ENCODE data around the gene CTXND1. TPM values are rescaled to one million over a fixed set of nuclear protein-coding genes. Genes with fewer than 3 reads are reported as not detected.
A peak's percentile ranks its signal among the peaks of the same experiment; 100 is the strongest.

CTXND1 gene
- total and polyA plus RNA-seq, 2 experiments from 2014 or later = 0.05 TPM; not detected in 1

DNA sequence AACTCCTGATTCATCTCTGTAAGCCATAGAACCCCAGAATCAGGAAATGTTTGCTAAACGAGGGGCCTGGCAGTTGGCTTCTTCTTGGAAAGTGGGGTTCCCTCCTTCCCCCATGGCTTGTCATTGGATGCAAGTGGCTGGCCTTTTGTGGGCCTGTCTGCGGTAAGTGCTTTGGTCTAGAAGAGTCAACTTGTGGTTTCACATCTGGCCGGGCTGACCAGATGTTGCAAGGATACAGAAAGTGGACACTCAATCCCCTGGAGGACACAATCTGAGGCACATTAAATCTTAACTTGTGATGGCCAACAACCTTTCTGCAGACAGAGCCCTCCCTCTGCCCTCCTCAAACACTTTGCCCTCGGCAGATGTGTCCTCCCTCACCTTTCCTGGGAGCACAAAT lies 98.1 kb downstream of the CTXND1 start:
- Mint-ChIP-seq H3K9me3 (no peaks in the 10 kb centered on the region; the same call in 2 of the 3 replicates), H3K36me3 (ENCODE audit: low read depth) (no peaks in the 10 kb centered on the region; the same call in 2 of the 3 replicates), H3K27me3 (ENCODE audit: insufficient read depth, low read depth, poor library complexity) (peaks cover 19% of the 10 kb centered on the region), H3K4me3 (peak overlapping the region; percentile 96), H3K27ac (no peak overlapping the region), H3K4me1 (peaks cover 35% of the 10 kb centered on the region)
- H3K27ac ChIP-seq (ENCODE audit: low read depth) = 0 out of 2 replicates have a peak overlapping the region, but pooled peaks have one; percentile 3
- peak overlapping the region; percentile 86; the same call in 1 of the 2 replicates for H2AFZ ChIP-seq
- 0 out of 2 replicates have a peak, but pooled peaks cover 7% of the 10 kb centered on the region for H3K27me3 ChIP-seq (ENCODE audit: insufficient read depth)
- H3K79me2 ChIP-seq (replicated peaks; ENCODE audit: insufficient read depth) = no peaks in the 10 kb centered on the region; the same call in 1 of the 2 replicates
- H4K20me1 ChIP-seq (replicated peaks; ENCODE audit: insufficient read depth) = no peaks in the 10 kb centered on the region; the same call in 1 of the 2 replicates
- peaks cover 5% of the 10 kb centered on the region; the same call in 1 of the 2 replicates for H3F3A ChIP-seq (replicated peaks; ENCODE audit: low read depth)
- TF ChIP-seq POLR2AphosphoS5 (IDR thresholded peaks at IDR 0.05; ENCODE audit: low read depth) (no peak), EZH2 (IDR thresholded peaks at IDR 0.05; ENCODE audit: low read depth, unreplicated experiment) (no peak), JUNB (IDR thresholded peaks at IDR 0.05; ENCODE audit: unreplicated experiment) (no peak), EZH2phosphoT487 (IDR thresholded peaks at IDR 0.05; ENCODE audit: unreplicated experiment) (no peak), STAT1 (IDR thresholded peaks at IDR 0.05; ENCODE audit: unreplicated experiment) (no peak), ZNF114 (CRISPR knock-in tag; IDR thresholded peaks at IDR 0.05) (no peak), NANOG (IDR thresholded peaks at IDR 0.05; ENCODE audit: borderline replicate concordance) (no peak), CREB1 (CRISPR knock-in tag; IDR thresholded peaks at IDR 0.05; ENCODE audit: low read depth) (no peak), ZNF331 (CRISPR knock-in tag; IDR thresholded peaks at IDR 0.05; ENCODE audit: low read depth) (no peak)
- TF ChIP-seq, protein P1, sequence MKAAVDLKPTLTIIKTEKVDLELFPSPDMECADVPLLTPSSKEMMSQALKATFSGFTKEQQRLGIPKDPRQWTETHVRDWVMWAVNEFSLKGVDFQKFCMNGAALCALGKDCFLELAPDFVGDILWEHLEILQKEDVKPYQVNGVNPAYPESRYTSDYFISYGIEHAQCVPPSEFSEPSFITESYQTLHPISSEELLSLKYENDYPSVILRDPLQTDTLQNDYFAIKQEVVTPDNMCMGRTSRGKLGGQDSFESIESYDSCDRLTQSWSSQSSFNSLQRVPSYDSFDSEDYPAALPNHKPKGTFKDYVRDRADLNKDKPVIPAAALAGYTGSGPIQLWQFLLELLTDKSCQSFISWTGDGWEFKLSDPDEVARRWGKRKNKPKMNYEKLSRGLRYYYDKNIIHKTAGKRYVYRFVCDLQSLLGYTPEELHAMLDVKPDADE (IDR thresholded peaks at IDR 0.05) = no peak
- TF ChIP-seq, protein P2, sequence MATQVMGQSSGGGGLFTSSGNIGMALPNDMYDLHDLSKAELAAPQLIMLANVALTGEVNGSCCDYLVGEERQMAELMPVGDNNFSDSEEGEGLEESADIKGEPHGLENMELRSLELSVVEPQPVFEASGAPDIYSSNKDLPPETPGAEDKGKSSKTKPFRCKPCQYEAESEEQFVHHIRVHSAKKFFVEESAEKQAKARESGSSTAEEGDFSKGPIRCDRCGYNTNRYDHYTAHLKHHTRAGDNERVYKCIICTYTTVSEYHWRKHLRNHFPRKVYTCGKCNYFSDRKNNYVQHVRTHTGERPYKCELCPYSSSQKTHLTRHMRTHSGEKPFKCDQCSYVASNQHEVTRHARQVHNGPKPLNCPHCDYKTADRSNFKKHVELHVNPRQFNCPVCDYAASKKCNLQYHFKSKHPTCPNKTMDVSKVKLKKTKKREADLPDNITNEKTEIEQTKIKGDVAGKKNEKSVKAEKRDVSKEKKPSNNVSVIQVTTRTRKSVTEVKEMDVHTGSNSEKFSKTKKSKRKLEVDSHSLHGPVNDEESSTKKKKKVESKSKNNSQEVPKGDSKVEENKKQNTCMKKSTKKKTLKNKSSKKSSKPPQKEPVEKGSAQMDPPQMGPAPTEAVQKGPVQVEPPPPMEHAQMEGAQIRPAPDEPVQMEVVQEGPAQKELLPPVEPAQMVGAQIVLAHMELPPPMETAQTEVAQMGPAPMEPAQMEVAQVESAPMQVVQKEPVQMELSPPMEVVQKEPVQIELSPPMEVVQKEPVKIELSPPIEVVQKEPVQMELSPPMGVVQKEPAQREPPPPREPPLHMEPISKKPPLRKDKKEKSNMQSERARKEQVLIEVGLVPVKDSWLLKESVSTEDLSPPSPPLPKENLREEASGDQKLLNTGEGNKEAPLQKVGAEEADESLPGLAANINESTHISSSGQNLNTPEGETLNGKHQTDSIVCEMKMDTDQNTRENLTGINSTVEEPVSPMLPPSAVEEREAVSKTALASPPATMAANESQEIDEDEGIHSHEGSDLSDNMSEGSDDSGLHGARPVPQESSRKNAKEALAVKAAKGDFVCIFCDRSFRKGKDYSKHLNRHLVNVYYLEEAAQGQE (IDR thresholded peaks at IDR 0.05; ENCODE audit: unreplicated experiment) = no peak
- TF ChIP-seq, protein P3, sequence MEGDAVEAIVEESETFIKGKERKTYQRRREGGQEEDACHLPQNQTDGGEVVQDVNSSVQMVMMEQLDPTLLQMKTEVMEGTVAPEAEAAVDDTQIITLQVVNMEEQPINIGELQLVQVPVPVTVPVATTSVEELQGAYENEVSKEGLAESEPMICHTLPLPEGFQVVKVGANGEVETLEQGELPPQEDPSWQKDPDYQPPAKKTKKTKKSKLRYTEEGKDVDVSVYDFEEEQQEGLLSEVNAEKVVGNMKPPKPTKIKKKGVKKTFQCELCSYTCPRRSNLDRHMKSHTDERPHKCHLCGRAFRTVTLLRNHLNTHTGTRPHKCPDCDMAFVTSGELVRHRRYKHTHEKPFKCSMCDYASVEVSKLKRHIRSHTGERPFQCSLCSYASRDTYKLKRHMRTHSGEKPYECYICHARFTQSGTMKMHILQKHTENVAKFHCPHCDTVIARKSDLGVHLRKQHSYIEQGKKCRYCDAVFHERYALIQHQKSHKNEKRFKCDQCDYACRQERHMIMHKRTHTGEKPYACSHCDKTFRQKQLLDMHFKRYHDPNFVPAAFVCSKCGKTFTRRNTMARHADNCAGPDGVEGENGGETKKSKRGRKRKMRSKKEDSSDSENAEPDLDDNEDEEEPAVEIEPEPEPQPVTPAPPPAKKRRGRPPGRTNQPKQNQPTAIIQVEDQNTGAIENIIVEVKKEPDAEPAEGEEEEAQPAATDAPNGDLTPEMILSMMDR (conservative IDR thresholded peaks at IDR 0.05; ENCODE audit: low read depth in 2 of 2) = no peak
- TF ChIP-seq, protein P4, sequence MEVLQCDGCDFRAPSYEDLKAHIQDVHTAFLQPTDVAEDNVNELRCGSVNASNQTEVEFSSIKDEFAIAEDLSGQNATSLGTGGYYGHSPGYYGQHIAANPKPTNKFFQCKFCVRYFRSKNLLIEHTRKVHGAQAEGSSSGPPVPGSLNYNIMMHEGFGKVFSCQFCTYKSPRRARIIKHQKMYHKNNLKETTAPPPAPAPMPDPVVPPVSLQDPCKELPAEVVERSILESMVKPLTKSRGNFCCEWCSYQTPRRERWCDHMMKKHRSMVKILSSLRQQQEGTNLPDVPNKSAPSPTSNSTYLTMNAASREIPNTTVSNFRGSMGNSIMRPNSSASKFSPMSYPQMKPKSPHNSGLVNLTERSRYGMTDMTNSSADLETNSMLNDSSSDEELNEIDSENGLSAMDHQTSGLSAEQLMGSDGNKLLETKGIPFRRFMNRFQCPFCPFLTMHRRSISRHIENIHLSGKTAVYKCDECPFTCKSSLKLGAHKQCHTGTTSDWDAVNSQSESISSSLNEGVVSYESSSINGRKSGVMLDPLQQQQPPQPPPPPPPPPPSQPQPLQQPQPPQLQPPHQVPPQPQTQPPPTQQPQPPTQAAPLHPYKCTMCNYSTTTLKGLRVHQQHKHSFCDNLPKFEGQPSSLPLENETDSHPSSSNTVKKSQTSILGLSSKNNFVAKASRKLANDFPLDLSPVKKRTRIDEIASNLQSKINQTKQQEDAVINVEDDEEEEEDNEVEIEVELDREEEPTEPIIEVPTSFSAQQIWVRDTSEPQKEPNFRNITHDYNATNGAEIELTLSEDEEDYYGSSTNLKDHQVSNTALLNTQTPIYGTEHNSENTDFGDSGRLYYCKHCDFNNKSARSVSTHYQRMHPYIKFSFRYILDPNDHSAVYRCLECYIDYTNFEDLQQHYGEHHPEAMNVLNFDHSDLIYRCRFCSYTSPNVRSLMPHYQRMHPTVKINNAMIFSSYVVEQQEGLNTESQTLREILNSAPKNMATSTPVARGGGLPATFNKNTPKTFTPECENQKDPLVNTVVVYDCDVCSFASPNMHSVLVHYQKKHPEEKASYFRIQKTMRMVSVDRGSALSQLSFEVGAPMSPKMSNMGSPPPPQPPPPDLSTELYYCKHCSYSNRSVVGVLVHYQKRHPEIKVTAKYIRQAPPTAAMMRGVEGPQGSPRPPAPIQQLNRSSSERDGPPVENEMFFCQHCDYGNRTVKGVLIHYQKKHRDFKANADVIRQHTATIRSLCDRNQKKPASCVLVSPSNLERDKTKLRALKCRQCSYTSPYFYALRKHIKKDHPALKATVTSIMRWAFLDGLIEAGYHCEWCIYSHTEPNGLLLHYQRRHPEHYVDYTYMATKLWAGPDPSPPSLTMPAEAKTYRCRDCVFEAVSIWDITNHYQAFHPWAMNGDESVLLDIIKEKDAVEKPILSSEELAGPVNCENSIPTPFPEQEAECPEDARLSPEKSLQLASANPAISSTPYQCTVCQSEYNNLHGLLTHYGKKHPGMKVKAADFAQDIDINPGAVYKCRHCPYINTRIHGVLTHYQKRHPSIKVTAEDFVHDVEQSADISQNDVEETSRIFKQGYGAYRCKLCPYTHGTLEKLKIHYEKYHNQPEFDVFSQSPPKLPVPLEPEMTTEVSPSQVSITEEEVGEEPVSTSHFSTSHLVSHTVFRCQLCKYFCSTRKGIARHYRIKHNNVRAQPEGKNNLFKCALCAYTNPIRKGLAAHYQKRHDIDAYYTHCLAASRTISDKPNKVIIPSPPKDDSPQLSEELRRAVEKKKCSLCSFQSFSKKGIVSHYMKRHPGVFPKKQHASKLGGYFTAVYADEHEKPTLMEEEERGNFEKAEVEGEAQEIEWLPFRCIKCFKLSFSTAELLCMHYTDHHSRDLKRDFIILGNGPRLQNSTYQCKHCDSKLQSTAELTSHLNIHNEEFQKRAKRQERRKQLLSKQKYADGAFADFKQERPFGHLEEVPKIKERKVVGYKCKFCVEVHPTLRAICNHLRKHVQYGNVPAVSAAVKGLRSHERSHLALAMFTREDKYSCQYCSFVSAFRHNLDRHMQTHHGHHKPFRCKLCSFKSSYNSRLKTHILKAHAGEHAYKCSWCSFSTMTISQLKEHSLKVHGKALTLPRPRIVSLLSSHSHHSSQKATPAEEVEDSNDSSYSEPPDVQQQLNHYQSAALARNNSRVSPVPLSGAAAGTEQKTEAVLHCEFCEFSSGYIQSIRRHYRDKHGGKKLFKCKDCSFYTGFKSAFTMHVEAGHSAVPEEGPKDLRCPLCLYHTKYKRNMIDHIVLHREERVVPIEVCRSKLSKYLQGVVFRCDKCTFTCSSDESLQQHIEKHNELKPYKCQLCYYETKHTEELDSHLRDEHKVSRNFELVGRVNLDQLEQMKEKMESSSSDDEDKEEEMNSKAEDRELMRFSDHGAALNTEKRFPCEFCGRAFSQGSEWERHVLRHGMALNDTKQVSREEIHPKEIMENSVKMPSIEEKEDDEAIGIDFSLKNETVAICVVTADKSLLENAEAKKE (CRISPR knock-in tag; IDR thresholded peaks at IDR 0.05) = no peak
- H3K4me2 ChIP-seq = peak overlapping the region; percentile 95
- DNase-seq (ENCODE audit: low spot score) = no peak
- H3K4me3 ChIP-seq = peak overlapping the region; percentile 90
- no peak for ATAC-seq
- no peaks in the 10 kb centered on the region for H3K9me2 ChIP-seq (ENCODE audit: insufficient read depth)
- peaks cover 23% of the 10 kb centered on the region for H3K4me1 ChIP-seq (ENCODE audit: insufficient read depth)
- H3K36me3 ChIP-seq (ENCODE audit: insufficient read depth) = no peaks in the 10 kb centered on the region; the same call in 1 of the 2 replicates

Data from GM23338 (cell line).